Measurements from ENCODE around the gene ITGA7.

The ITGA7 gene

GRCh38 chr12:55679691-55680090 lies 28.0 kb downstream of the ITGA7 start:
- Histone ChIP-seq H3K27ac (ENCODE audit: low read length, poor library complexity, severe bottlenecking) (no peak overlapping the region), H3K18ac (ENCODE audit: low read depth in 1 of 2, low read length in 2 of 2) (no peak overlapping the region), H2BK5ac (ENCODE audit: low read depth, low read length, poor library complexity, severe bottlenecking) (no peak overlapping the region), H3K4me3 (ENCODE audit: insufficient read depth in 1 of 2, low read depth in 1 of 2, low read length in 2 of 2) (no peak overlapping the region), H3K14ac (ENCODE audit: low read length in 2 of 2) (no peak overlapping the region), H3K23ac (ENCODE audit: low read length in 2 of 2) (no peak overlapping the region), H2BK12ac (ENCODE audit: low read length in 2 of 2) (no peak overlapping the region), H3K79me1 (replicated peaks; ENCODE audit: low read length, poor library complexity, severe bottlenecking) (no peaks in the 10 kb centered on the region), H2BK15ac (ENCODE audit: low read depth, poor library complexity, severe bottlenecking) (no peak overlapping the region), H3K9ac (ENCODE audit: low read length) (no peak overlapping the region), H4K91ac (ENCODE audit: low read length) (no peak overlapping the region), H3K4me2 (ENCODE audit: low read length, poor library complexity, severe bottlenecking) (no peak overlapping the region), H3K9me3 (ENCODE audit: control insufficient read depth, low read length) (no peaks in the 10 kb centered on the region), H3K36me3 (ENCODE audit: control insufficient read depth in 1 of 2, insufficient read depth in 2 of 2, low read depth in 1 of 2, low read length in 2 of 2) (no peaks in the 10 kb centered on the region), H3K4me1 (ENCODE audit: control insufficient read depth, insufficient read depth, low read depth, low read length) (peaks cover 9% of the 10 kb centered on the region), H2BK120ac (ENCODE audit: low read depth, low read length) (no peak overlapping the region), H2AFZ (ENCODE audit: low read depth, low read length) (no peak overlapping the region), H2AK5ac (ENCODE audit: low read length, severe bottlenecking) (no peak overlapping the region), H4K8ac (ENCODE audit: low read length) (no peak overlapping the region), H3K27me3 (ENCODE audit: control insufficient read depth in 1 of 2, insufficient read depth in 1 of 2, low read length in 2 of 2) (peaks cover 0 to 22% of the 10 kb centered on the region in 2 experiments), H3K4ac (ENCODE audit: low read depth in 1 of 2, low read length in 2 of 2) (no peak overlapping the region)
- no peak for DNase-seq
- WGBS = 85% methylated on average over 5 of the region's 5 CpGs

GRCh38 chr12:55676707-55677106 lies 31.0 kb downstream of the ITGA7 start:
- Histone ChIP-seq H2AK5ac (ENCODE audit: low read length, severe bottlenecking) (no peak overlapping the region), H3K4me1 (ENCODE audit: control insufficient read depth, insufficient read depth, low read depth, low read length) (peaks cover 5% of the 10 kb centered on the region), H3K36me3 (ENCODE audit: control insufficient read depth in 1 of 2, insufficient read depth in 2 of 2, low read depth in 1 of 2, low read length in 2 of 2) (no peaks in the 10 kb centered on the region), H3K27ac (ENCODE audit: low read length, poor library complexity, severe bottlenecking) (no peak overlapping the region), H3K4me3 (ENCODE audit: insufficient read depth in 1 of 2, low read depth in 1 of 2, low read length in 2 of 2) (no peak overlapping the region), H2BK5ac (ENCODE audit: low read depth, low read length, poor library complexity, severe bottlenecking) (no peak overlapping the region), H3K79me1 (replicated peaks; ENCODE audit: low read length, poor library complexity, severe bottlenecking) (no peaks in the 10 kb centered on the region), H3K9me3 (ENCODE audit: control insufficient read depth, low read length) (no peaks in the 10 kb centered on the region), H3K23ac (ENCODE audit: low read length in 2 of 2) (no peak overlapping the region), H3K18ac (ENCODE audit: low read depth in 1 of 2, low read length in 2 of 2) (no peak overlapping the region), H3K9ac (ENCODE audit: low read length) (no peak overlapping the region), H2BK15ac (ENCODE audit: low read depth, poor library complexity, severe bottlenecking) (no peak overlapping the region), H3K14ac (ENCODE audit: low read length in 2 of 2) (no peak overlapping the region), H3K27me3 (ENCODE audit: control insufficient read depth in 1 of 2, insufficient read depth in 1 of 2, low read length in 2 of 2) (peaks cover 0 to 19% of the 10 kb centered on the region in 2 experiments), H2AFZ (ENCODE audit: low read depth, low read length) (no peak overlapping the region), H2BK12ac (ENCODE audit: low read length in 2 of 2) (no peak overlapping the region), H2BK120ac (ENCODE audit: low read depth, low read length) (no peak overlapping the region), H4K91ac (ENCODE audit: low read length) (no peak overlapping the region), H3K4ac (ENCODE audit: low read depth in 1 of 2, low read length in 2 of 2) (no peak overlapping the region), H3K4me2 (ENCODE audit: low read length, poor library complexity, severe bottlenecking) (no peak overlapping the region), H4K8ac (ENCODE audit: low read length) (no peak overlapping the region)
- WGBS = 94% methylated on average over 4 of the region's 6 CpGs
- DNase-seq = no peak

GRCh38 chr12:55675666-55676065 lies 32.0 kb downstream of the ITGA7 start:
- no peak overlapping the region for H4K91ac ChIP-seq (ENCODE audit: low read length)
- H2AFZ ChIP-seq (ENCODE audit: low read depth, low read length) = no peak overlapping the region
- WGBS = 74% methylated on average over 8 of the region's 8 CpGs
- DNase-seq = no peak
- no peak overlapping the region for H3K27ac ChIP-seq (ENCODE audit: low read length, poor library complexity, severe bottlenecking)
- no peak overlapping the region for H2BK120ac ChIP-seq (ENCODE audit: low read depth, low read length)
- H2BK5ac ChIP-seq (ENCODE audit: low read depth, low read length, poor library complexity, severe bottlenecking) = no peak overlapping the region
- H3K9ac ChIP-seq (ENCODE audit: low read length) = no peak overlapping the region
- no peak overlapping the region for H3K18ac ChIP-seq (ENCODE audit: low read depth in 1 of 2, low read length in 2 of 2)
- no peak overlapping the region for H3K4ac ChIP-seq (ENCODE audit: low read depth in 1 of 2, low read length in 2 of 2)
- H3K36me3 ChIP-seq (ENCODE audit: control insufficient read depth in 1 of 2, insufficient read depth in 2 of 2, low read depth in 1 of 2, low read length in 2 of 2) = no peaks in the 10 kb centered on the region
- H3K23ac ChIP-seq (ENCODE audit: low read length in 2 of 2) = no peak overlapping the region
- no peak overlapping the region for H4K8ac ChIP-seq (ENCODE audit: low read length)
- H3K4me3 ChIP-seq (ENCODE audit: insufficient read depth in 1 of 2, low read depth in 1 of 2, low read length in 2 of 2) = no peak overlapping the region
- H3K14ac ChIP-seq (ENCODE audit: low read length in 2 of 2) = no peak overlapping the region
- no peak overlapping the region for H2BK12ac ChIP-seq (ENCODE audit: low read length in 2 of 2)
- no peak overlapping the region for H2BK15ac ChIP-seq (ENCODE audit: low read depth, poor library complexity, severe bottlenecking)
- no peaks in the 10 kb centered on the region for H3K79me1 ChIP-seq (replicated peaks; ENCODE audit: low read length, poor library complexity, severe bottlenecking)
- H3K4me1 ChIP-seq (ENCODE audit: control insufficient read depth, insufficient read depth, low read depth, low read length) = no peaks in the 10 kb centered on the region
- peaks cover 0 to 11% of the 10 kb centered on the region in 2 experiments for H3K27me3 ChIP-seq (ENCODE audit: control insufficient read depth in 1 of 2, insufficient read depth in 1 of 2, low read length in 2 of 2)
- H3K4me2 ChIP-seq (ENCODE audit: low read length, poor library complexity, severe bottlenecking) = no peak overlapping the region
- H2AK5ac ChIP-seq (ENCODE audit: low read length, severe bottlenecking) = no peak overlapping the region
- H3K9me3 ChIP-seq (ENCODE audit: control insufficient read depth, low read length) = no peaks in the 10 kb centered on the region

- H3K18ac ChIP-seq (ENCODE audit: low read depth in 1 of 2, low read length in 2 of 2) = no peak overlapping the region
- H2AK5ac ChIP-seq (ENCODE audit: low read length, severe bottlenecking) = no peak overlapping the region
- no peak overlapping the region for H2BK12ac ChIP-seq (ENCODE audit: low read length in 2 of 2)
- no peak overlapping the region for H3K23ac ChIP-seq (ENCODE audit: low read length in 2 of 2)
- no peak overlapping the region for H3K27ac ChIP-seq (ENCODE audit: low read length, poor library complexity, severe bottlenecking)
- no peak overlapping the region for H2BK120ac ChIP-seq (ENCODE audit: low read depth, low read length)
- no peak overlapping the region for H3K4ac ChIP-seq (ENCODE audit: low read depth in 1 of 2, low read length in 2 of 2)
- H3K4me1 ChIP-seq (ENCODE audit: control insufficient read depth, insufficient read depth, low read depth, low read length) = no peaks in the 10 kb centered on the region
- no peak overlapping the region for H2BK5ac ChIP-seq (ENCODE audit: low read depth, low read length, poor library complexity, severe bottlenecking)
- H3K14ac ChIP-seq (ENCODE audit: low read length in 2 of 2) = no peak overlapping the region
- no peak overlapping the region for H2BK15ac ChIP-seq (ENCODE audit: low read depth, poor library complexity, severe bottlenecking)
- no peaks in the 10 kb centered on the region for H3K36me3 ChIP-seq (ENCODE audit: control insufficient read depth in 1 of 2, insufficient read depth in 2 of 2, low read depth in 1 of 2, low read length in 2 of 2)
- H4K8ac ChIP-seq (ENCODE audit: low read length) = no peak overlapping the region
- H3K27me3 ChIP-seq (ENCODE audit: control insufficient read depth in 1 of 2, insufficient read depth in 1 of 2, low read length in 2 of 2) = peaks cover 0 to 11% of the 10 kb centered on the region in 2 experiments
- H2AFZ ChIP-seq (ENCODE audit: low read depth, low read length) = no peak overlapping the region
- H3K4me3 ChIP-seq (ENCODE audit: insufficient read depth in 1 of 2, low read depth in 1 of 2, low read length in 2 of 2) = no peak overlapping the region
- no peaks in the 10 kb centered on the region for H3K79me1 ChIP-seq (replicated peaks; ENCODE audit: low read length, poor library complexity, severe bottlenecking)
- H3K9ac ChIP-seq (ENCODE audit: low read length) = no peak overlapping the region
- H3K9me3 ChIP-seq (ENCODE audit: control insufficient read depth, low read length) = no peaks in the 10 kb centered on the region
- DNase-seq = no peak
- no peak overlapping the region for H3K4me2 ChIP-seq (ENCODE audit: low read length, poor library complexity, severe bottlenecking)
- H4K91ac ChIP-seq (ENCODE audit: low read length) = no peak overlapping the region
Observed at GRCh38 chr12:55673638-55674037, 34.1 kb downstream of the ITGA7 start.

Measured in mesenchymal stem cell (in vitro differentiated cells and primary cell).